ENCODE data around the gene BTBD16. TPM values are rescaled to one million over a fixed set of nuclear protein-coding genes. Genes with fewer than 3 reads are reported as not detected.

The BTBD16 gene
- total and polyA plus RNA-seq, 7 experiments from 2014 or later: not detected

DNA sequence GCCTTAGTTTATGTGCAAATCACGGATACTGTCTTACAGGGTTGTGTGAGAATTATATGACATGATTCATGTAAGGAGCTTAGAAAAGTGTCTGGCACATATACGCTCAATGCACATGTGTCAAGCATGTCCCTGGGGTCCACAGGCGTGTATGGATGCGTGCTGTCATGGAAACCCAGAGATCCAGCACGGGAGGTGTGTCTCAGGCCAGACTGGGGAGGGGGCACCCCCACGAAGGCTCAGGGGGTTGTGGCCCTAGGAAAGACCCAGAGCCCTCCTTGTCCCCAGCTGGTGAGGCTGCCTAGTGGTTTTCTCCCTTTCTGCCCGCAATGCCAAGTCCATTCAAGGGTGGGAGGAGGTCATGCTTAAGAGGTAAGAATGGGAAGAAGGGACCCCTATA is 9.1 kb downstream of the BTBD16 start:
- Mint-ChIP-seq H3K27me3 (peaks cover 4 to 28% (median 24%) of the 10 kb centered on the region in 5 donors), H3K27ac (no peak overlapping the region), H3K9me3 (peaks cover 0 to 4% (median 0%) of the 10 kb centered on the region in 11 donors), H3K36me3 (no peaks in the 10 kb centered on the region), H3K4me3 (no peak overlapping the region), H3K4me1 (no peaks in the 10 kb centered on the region)
- no peaks in the 10 kb centered on the region for H3K9me3 ChIP-seq (ENCODE audit: control insufficient read depth in 2 of 3, low read length in 3 of 3)
- H3K4me1 ChIP-seq (ENCODE audit: control insufficient read depth in 2 of 2, insufficient read depth in 2 of 2, low read length in 2 of 2): no peaks in the 10 kb centered on the region
- ChIA-PET CTCF (no interaction called here), POLR2A (no interaction called here)
- no peaks in the 10 kb centered on the region for H3K36me3 ChIP-seq (ENCODE audit: control insufficient read depth in 2 of 3, insufficient read depth in 3 of 3, low read length in 3 of 3)
- intact Hi-C loops (cut with micrococcal nuclease): no loop called here
- no peak for ATAC-seq
- no peak for DNase-seq
- H3K27me3 ChIP-seq (ENCODE audit: control insufficient read depth in 2 of 2, insufficient read depth in 2 of 2, low read length in 2 of 2): no peaks in the 10 kb centered on the region
- no peak overlapping the region for H3K27ac ChIP-seq (ENCODE audit: low read depth, low read length)
- no peak overlapping the region for H3K4me3 ChIP-seq (ENCODE audit: low read length)

DNA sequence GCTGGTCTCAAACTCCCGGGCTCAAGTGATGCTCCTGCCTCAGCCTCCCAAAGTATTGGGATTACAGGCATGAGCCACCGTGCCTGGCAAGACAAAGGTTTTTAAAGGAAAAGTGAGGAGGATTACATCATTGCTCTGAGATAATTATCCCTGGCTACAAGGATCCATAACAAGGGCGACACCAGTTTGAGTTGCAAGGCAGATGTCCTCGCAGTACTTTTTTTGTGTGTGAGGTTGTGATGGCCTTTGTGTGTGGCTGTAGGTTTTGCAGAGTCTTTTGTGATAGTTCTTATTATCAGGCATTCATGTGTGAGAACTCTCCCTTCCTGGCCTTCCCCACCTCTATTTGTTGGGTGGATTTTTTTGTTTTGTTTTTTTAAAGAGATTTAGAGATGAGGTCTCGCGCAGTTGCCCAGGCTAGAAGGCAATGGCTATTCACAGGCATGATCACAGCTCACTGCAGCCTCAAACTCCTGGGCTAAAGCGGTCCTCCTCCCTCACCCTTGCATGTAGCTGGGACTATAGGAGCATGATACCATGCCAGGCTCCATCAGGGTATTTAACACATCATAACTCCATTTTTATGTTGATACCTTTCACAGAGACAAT is 10.0 kb downstream of the BTBD16 start:
- H3K4me1 ChIP-seq (ENCODE audit: control insufficient read depth in 2 of 2, insufficient read depth in 2 of 2, low read length in 2 of 2): no peaks in the 10 kb centered on the region
- DNase-seq: no peak
- no peaks in the 10 kb centered on the region for H3K36me3 Mint-ChIP-seq
- peaks cover 4 to 25% (median 23%) of the 10 kb centered on the region in 5 donors for H3K27me3 Mint-ChIP-seq
- H3K4me3 Mint-ChIP-seq: no peak overlapping the region
- H3K4me3 ChIP-seq (ENCODE audit: low read length): no peak overlapping the region
- no peak overlapping the region for H3K27ac Mint-ChIP-seq
- POLR2A ChIA-PET: no interaction called here
- intact Hi-C loops (cut with micrococcal nuclease): no loop called here
- H3K27me3 ChIP-seq (ENCODE audit: control insufficient read depth in 2 of 2, insufficient read depth in 2 of 2, low read length in 2 of 2): no peaks in the 10 kb centered on the region
- H3K9me3 ChIP-seq (ENCODE audit: control insufficient read depth in 2 of 3, low read length in 3 of 3): no peaks in the 10 kb centered on the region
- H3K9me3 Mint-ChIP-seq: peaks cover 0 to 4% (median 0%) of the 10 kb centered on the region in 11 donors
- H3K27ac ChIP-seq (ENCODE audit: low read depth, low read length): no peak overlapping the region
- ATAC-seq: no peak
- CTCF ChIA-PET: no interaction called here
- H3K36me3 ChIP-seq (ENCODE audit: control insufficient read depth in 2 of 3, insufficient read depth in 3 of 3, low read length in 3 of 3): no peaks in the 10 kb centered on the region
- no peaks in the 10 kb centered on the region for H3K4me1 Mint-ChIP-seq

DNA sequence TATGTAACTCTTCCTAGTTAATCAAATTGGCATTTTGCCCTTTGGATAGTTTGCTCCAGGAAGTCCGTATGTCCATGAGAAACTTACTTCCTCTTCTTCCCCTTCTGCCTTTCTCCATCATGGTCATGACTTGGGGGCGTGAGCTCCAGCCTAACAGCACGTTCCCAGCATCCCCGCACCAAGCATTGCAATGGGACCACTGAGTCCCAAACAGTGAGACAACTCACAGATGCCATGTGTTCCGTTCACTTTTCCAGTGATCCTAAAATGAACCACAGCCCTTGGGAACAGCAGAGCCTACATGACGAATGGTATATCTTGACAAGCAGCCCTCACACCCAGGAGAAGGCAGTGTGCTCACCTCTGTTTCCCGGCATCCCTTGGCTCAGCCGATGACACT is 10.7 kb downstream of the BTBD16 start:
- Histone ChIP-seq H3K36me3 (ENCODE audit: control insufficient read depth in 2 of 3, insufficient read depth in 3 of 3, low read length in 3 of 3) (no peaks in the 10 kb centered on the region), H3K27ac (ENCODE audit: low read depth, low read length) (no peak overlapping the region), H3K27me3 (ENCODE audit: control insufficient read depth in 2 of 2, insufficient read depth in 2 of 2, low read length in 2 of 2) (no peaks in the 10 kb centered on the region), H3K4me1 (ENCODE audit: control insufficient read depth in 2 of 2, insufficient read depth in 2 of 2, low read length in 2 of 2) (no peaks in the 10 kb centered on the region), H3K4me3 (ENCODE audit: low read length) (no peak overlapping the region), H3K9me3 (ENCODE audit: control insufficient read depth in 2 of 3, low read length in 3 of 3) (no peaks in the 10 kb centered on the region)
- ATAC-seq: no peak
- Mint-ChIP-seq H3K4me3 (no peak overlapping the region), H3K4me1 (no peaks in the 10 kb centered on the region), H3K27ac (no peak overlapping the region), H3K36me3 (no peaks in the 10 kb centered on the region), H3K27me3 (peaks cover 4 to 25% (median 19%) of the 10 kb centered on the region in 5 donors), H3K9me3 (peaks cover 0 to 4% (median 0%) of the 10 kb centered on the region in 11 donors)
- CTCF ChIA-PET: no interaction called here
- DNase-seq: no peak
- POLR2A ChIA-PET: no interaction called here
- intact Hi-C loops (cut with micrococcal nuclease): no loop called here

- Mint-ChIP-seq H3K4me1 (no peaks in the 10 kb centered on the region), H3K27me3 (peaks cover 4 to 25% (median 18%) of the 10 kb centered on the region in 5 donors), H3K27ac (no peak overlapping the region), H3K9me3 (peaks cover 0 to 2% (median 0%) of the 10 kb centered on the region in 11 donors), H3K4me3 (no peak overlapping the region), H3K36me3 (no peaks in the 10 kb centered on the region)
- ATAC-seq (no peak), DNase-seq (no peak)
- Histone ChIP-seq H3K27me3 (ENCODE audit: control insufficient read depth in 2 of 2, insufficient read depth in 2 of 2, low read length in 2 of 2) (no peaks in the 10 kb centered on the region), H3K9me3 (ENCODE audit: control insufficient read depth in 2 of 3, low read length in 3 of 3) (no peaks in the 10 kb centered on the region), H3K27ac (ENCODE audit: low read depth, low read length) (no peak overlapping the region), H3K4me3 (ENCODE audit: low read length) (no peak overlapping the region), H3K36me3 (ENCODE audit: control insufficient read depth in 2 of 3, insufficient read depth in 3 of 3, low read length in 3 of 3) (no peaks in the 10 kb centered on the region), H3K4me1 (ENCODE audit: control insufficient read depth in 2 of 2, insufficient read depth in 2 of 2, low read length in 2 of 2) (no peaks in the 10 kb centered on the region)
- intact Hi-C loops (cut with micrococcal nuclease): no loop called here
- ChIA-PET POLR2A (no interaction called here), CTCF (no interaction called here)
Observed at GRCh38 chr10:122282253-122282671, 11.2 kb downstream of the BTBD16 start.

DNA sequence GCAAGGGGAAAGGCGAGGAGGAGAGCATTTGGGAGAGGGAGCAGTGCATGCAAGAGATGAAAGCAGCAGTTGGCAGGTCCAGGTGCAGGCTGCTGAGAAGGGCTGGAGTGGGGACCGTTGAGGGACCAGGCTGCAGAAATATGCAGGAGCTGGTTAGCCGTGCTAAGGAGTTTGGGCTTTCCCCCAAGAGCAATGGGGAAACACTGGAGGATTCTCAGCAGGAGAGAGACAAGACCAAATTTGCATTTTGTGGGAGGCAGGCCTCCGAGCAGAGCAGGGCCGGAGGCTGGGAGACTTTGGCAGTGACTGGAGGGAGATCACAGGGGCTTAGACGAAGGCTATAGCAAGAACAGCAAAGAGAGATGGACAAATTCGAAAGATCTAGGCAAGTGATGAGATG is 11.8 kb downstream of the BTBD16 start:
- Histone ChIP-seq H3K4me1 (ENCODE audit: control insufficient read depth in 2 of 2, insufficient read depth in 2 of 2, low read length in 2 of 2) (no peaks in the 10 kb centered on the region), H3K36me3 (ENCODE audit: control insufficient read depth in 2 of 3, insufficient read depth in 3 of 3, low read length in 3 of 3) (no peaks in the 10 kb centered on the region), H3K4me3 (ENCODE audit: low read length) (no peak overlapping the region), H3K27ac (ENCODE audit: low read depth, low read length) (no peak overlapping the region), H3K27me3 (ENCODE audit: control insufficient read depth in 2 of 2, insufficient read depth in 2 of 2, low read length in 2 of 2) (no peaks in the 10 kb centered on the region), H3K9me3 (ENCODE audit: control insufficient read depth in 2 of 3, low read length in 3 of 3) (no peaks in the 10 kb centered on the region)
- intact Hi-C loops (cut with micrococcal nuclease): no loop called here
- H3K9me3 Mint-ChIP-seq: peaks cover 0 to 2% (median 0%) of the 10 kb centered on the region in 11 donors
- POLR2A ChIA-PET: no interaction called here
- no peaks in the 10 kb centered on the region for H3K4me1 Mint-ChIP-seq
- DNase-seq (no peak), ATAC-seq (no peak)
- H3K27me3 Mint-ChIP-seq: peaks cover 4 to 26% (median 18%) of the 10 kb centered on the region in 5 donors
- no peak overlapping the region for H3K4me3 Mint-ChIP-seq
- CTCF ChIA-PET: no interaction called here
- no peaks in the 10 kb centered on the region for H3K36me3 Mint-ChIP-seq
- no peak overlapping the region for H3K27ac Mint-ChIP-seq

- Mint-ChIP-seq H3K27ac (no peak overlapping the region), H3K36me3 (no peaks in the 10 kb centered on the region), H3K9me3 (peaks cover 0 to 2% (median 0%) of the 10 kb centered on the region in 11 donors), H3K27me3 (peaks cover 4 to 23% (median 11%) of the 10 kb centered on the region in 5 donors), H3K4me1 (peaks cover 0 to 4% (median 0%) of the 10 kb centered on the region in 7 donors), H3K4me3 (no peak overlapping the region)
- ATAC-seq (no peak), DNase-seq (no peak)
- Histone ChIP-seq H3K27me3 (ENCODE audit: control insufficient read depth in 2 of 2, insufficient read depth in 2 of 2, low read length in 2 of 2) (no peaks in the 10 kb centered on the region), H3K36me3 (ENCODE audit: control insufficient read depth in 2 of 3, insufficient read depth in 3 of 3, low read length in 3 of 3) (no peaks in the 10 kb centered on the region), H3K4me3 (ENCODE audit: low read length) (no peak overlapping the region), H3K4me1 (ENCODE audit: control insufficient read depth in 2 of 2, insufficient read depth in 2 of 2, low read length in 2 of 2) (no peaks in the 10 kb centered on the region), H3K27ac (ENCODE audit: low read depth, low read length) (no peak overlapping the region), H3K9me3 (ENCODE audit: control insufficient read depth in 2 of 3, low read length in 3 of 3) (no peaks in the 10 kb centered on the region)
- CTCF ChIA-PET: interaction anchor here (1.3 kb wide), 1 partner anchor 12 kb away, joined by 3 read pairs; no protein-coding TSS in a partner anchor
- intact Hi-C loops (cut with micrococcal nuclease): no loop called here
- POLR2A ChIA-PET: no interaction called here
Observed at GRCh38 chr10:122285506-122286444, 14.7 kb downstream of the BTBD16 start.
